Prostate gland (tissue), 2 donors: Measurements from ENCODE around the gene BCL11A. TPM values are rescaled to one million over a fixed set of nuclear protein-coding genes. Genes with fewer than 3 reads are reported as not detected.

Source experiments
- DNase-seq: peaks from one replicate; pipeline ENCODE4 v3.0.0-alpha.2; 2019; ENCODE audit warnings: low spot score
- H3K27ac ChIP-seq, 2 donors: fragments of 200-600 bp; sonication (generic); 2 replicates each; pipeline ENCODE4 v1.5.1; 2017 to 2019
- H3K27me3 ChIP-seq: fragments of 200-600 bp; sonication (generic); replicated peaks from 2 replicates; pipeline ENCODE4 v1.5.1; 2019; ENCODE audit not compliant: insufficient read depth
- H3K36me3 ChIP-seq, 2 donors: fragments of 200-600 bp; sonication (generic); 1 replicate in 1 of 2; 2 replicates in 1 of 2; pipeline versions ENCODE4 v1.5.1 to v1.8.1; 2017 to 2019
- H3K4me1 ChIP-seq: fragments of 200-600 bp; sonication (generic); replicated peaks from 2 replicates; pipeline ENCODE4 v1.5.1; 2019
- H3K4me3 ChIP-seq, 2 donors: fragments of 200-600 bp; sonication (generic); 2 replicates each; pipeline ENCODE4 v1.5.1; 2017 to 2019
- H3K9me3 ChIP-seq: fragments of 200-600 bp; sonication (generic); 2 replicates; pipeline ENCODE4 v1.5.1; 2017
- POLR2A ChIP-seq: fragments of 450-650 bp; IDR thresholded peaks from one replicate; pipeline ENCODE4 v1.6.1; 2016; ENCODE audit warnings: antibody characterized with exemption, mild to moderate bottlenecking
- POLR2AphosphoS5 ChIP-seq: sonication (generic); formaldehyde crosslinking; IDR thresholded peaks from one replicate; pipeline ENCODE4 v1.6.1; 2017; ENCODE audit warnings: antibody characterized with exemption
- WGBS: methylation state at CpG from one replicate; pipeline ENCODE4 v1.1.5; 2018; 5-methylcytosine and 5-hydroxymethylcytosine counted together
- intact Hi-C: fragments of 100-400 bp; cut with DNase I; formaldehyde crosslinking; loops from one replicate; pipeline ENCODE4 v1.14.2; 2022
- total RNA-seq, 2 donors: library from RNA; depleted of rRNA; stranded (reverse); fragments of >200 nt; gene quantifications; one replicate each; pipeline ENCODE4 v1.1.0, GENCODE V29; 2016
- TF ChIP-seq, protein P1 (sequence below), 4 experiments: fragments of 200-600 bp in 2 of 4; fragments of 450-650 bp in 2 of 4; sonication (generic) in 2 of 4; IDR thresholded peaks; 1 replicate in 3 of 4; 2 replicates in 1 of 4; pipeline ENCODE4 v1.5.1; 2016 to 2019; ENCODE audit warnings: antibody characterized with exemption in 4 of 4, mild to moderate bottlenecking in 2 of 4, moderate library complexity in 2 of 4

The BCL11A gene
- total RNA-seq, 2 donors from 2014 or later, result 14.6 to 22.2 TPM

DNA sequence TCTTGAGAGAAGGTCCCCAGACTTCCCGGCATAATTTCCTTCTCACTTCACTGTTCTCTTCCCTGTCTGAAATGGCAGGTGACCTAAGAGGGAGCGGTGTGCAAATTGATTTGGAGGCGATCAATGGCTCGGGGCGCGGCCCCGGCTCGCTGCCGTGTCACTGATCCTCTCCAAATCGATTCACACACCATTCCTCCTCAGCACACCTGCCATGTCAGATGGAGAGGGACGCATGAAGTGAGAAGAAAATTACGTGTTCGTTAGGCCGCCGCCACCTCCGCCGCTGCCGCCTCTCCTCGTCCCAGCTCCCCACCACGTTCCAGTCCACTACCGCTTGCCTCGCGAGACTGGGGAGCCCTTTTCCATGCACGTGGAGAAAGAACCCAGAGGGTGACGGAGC, 31.8 kb upstream of the BCL11A start:
- intact Hi-C loops, result loop anchor here (10.0 kb wide), 1 partner anchor 1280 kb away; no protein-coding TSS in a partner anchor
- WGBS, result 97% methylated on average over 25 of the region's 25 CpGs
- no peak for TF ChIP-seq POLR2AphosphoS5
- TF ChIP-seq, protein P1, sequence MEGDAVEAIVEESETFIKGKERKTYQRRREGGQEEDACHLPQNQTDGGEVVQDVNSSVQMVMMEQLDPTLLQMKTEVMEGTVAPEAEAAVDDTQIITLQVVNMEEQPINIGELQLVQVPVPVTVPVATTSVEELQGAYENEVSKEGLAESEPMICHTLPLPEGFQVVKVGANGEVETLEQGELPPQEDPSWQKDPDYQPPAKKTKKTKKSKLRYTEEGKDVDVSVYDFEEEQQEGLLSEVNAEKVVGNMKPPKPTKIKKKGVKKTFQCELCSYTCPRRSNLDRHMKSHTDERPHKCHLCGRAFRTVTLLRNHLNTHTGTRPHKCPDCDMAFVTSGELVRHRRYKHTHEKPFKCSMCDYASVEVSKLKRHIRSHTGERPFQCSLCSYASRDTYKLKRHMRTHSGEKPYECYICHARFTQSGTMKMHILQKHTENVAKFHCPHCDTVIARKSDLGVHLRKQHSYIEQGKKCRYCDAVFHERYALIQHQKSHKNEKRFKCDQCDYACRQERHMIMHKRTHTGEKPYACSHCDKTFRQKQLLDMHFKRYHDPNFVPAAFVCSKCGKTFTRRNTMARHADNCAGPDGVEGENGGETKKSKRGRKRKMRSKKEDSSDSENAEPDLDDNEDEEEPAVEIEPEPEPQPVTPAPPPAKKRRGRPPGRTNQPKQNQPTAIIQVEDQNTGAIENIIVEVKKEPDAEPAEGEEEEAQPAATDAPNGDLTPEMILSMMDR (IDR thresholded peaks at IDR 0.05), result no peak
- no peak for TF ChIP-seq POLR2A

DNA sequence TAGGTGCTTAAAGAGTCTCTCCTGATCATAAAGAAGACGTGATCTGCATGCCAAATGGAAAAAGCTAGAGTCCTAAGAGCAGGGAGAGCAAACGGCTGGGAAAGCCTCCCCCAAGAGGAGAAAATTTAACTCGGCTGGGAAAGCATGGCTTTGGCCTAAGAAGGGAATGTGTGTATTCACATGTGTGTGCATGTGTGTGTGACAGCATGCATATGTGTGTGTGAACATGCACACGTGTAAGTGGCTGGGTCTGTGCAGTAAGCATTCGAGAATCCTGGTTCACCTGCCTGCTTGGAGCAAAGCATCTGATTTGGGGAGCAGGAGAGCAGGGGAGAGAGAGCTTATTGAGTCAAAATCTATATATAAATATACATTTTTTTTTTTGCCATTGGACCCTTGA, 30.1 kb upstream of the BCL11A start:
- Histone ChIP-seq H3K27me3 (no peaks in the 10 kb centered on the region), H3K36me3 (no peaks in the 10 kb centered on the region), H3K4me1 (no peaks in the 10 kb centered on the region), H3K4me3 (no peak overlapping the region), H3K27ac (no peak overlapping the region), H3K9me3 (no peaks in the 10 kb centered on the region)
- WGBS, result 86% methylated on average over 5 of the region's 5 CpGs
- TF ChIP-seq, protein P1 (IDR thresholded peaks at IDR 0.05), result no peak
- no peak for TF ChIP-seq POLR2A
- TF ChIP-seq POLR2AphosphoS5, result no peak
- DNase-seq, result no peak
- intact Hi-C loops, result loop anchor here (10.0 kb wide), 1 partner anchor 1279 kb away; no protein-coding TSS in a partner anchor

More for the DNA sequence above, 31.8 kb upstream of the BCL11A start:
- no peak for DNase-seq
- no peaks in the 10 kb centered on the region for H3K27me3 ChIP-seq
- H3K9me3 ChIP-seq, result no peaks in the 10 kb centered on the region
- no peaks in the 10 kb centered on the region for H3K36me3 ChIP-seq
- no peaks in the 10 kb centered on the region for H3K4me1 ChIP-seq
- H3K27ac ChIP-seq, result no peak overlapping the region
- H3K4me3 ChIP-seq, result no peak overlapping the region

DNA sequence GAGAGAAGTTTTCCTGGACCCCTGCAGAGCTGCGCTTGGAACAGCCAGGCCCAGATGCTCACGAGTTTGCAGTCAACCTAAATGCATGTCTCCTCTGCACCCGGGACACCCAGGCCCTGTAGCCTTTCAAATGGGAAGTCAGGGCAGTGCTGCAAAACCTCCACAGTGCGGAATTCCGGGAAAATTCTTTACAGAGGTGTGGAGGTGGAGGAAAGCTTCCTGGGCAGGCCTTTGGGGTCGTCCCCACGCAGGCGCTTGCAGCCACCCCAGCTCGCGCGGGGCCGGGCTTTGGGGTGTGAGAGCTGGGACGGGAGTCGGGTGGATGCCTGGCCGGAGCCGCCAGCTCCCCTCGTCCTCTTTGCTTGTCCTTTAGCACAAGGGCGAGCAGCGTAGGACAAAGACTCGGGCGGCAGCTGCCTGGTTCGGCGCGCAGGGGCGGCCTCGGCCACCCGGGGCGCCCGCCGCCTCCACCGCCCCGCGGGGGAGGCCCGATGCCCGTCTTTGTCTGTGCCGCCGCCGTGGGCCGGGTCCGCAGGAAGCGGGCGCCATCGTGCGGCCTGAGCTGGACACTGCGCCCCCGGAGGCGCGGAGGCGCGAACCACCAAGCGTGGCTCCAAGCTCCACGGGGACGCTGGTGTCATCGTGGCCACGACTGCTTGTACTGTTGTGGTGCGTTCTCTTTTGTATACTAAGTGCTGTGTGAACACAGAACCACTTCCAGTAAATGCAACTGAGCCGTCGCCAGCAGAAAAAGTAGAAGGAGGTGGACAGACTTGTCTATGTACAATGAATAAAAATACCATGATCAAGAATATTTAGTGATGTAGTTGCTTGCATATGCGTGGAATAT, 28.2 kb upstream of the BCL11A start:
- intact Hi-C loops, result loop anchor here (10.0 kb wide), 1 partner anchor 1277 kb away; no protein-coding TSS in a partner anchor
- H3K4me3 ChIP-seq, result peak overlapping the region; percentile 22 to 30
- no peaks in the 10 kb centered on the region for H3K4me1 ChIP-seq
- no peaks in the 10 kb centered on the region for H3K9me3 ChIP-seq
- 9% methylated on average over 21 of the region's 59 CpGs for WGBS
- DNase-seq, result peak; percentile 63
- H3K36me3 ChIP-seq, result no peaks in the 10 kb centered on the region
- no peak overlapping the region for H3K27ac ChIP-seq
- H3K27me3 ChIP-seq, result no peaks in the 10 kb centered on the region
- TF ChIP-seq, protein P1 (IDR thresholded peaks at IDR 0.05), result peak; percentile 73 to 95 (median 86)
- no peak for TF ChIP-seq POLR2AphosphoS5

DNA sequence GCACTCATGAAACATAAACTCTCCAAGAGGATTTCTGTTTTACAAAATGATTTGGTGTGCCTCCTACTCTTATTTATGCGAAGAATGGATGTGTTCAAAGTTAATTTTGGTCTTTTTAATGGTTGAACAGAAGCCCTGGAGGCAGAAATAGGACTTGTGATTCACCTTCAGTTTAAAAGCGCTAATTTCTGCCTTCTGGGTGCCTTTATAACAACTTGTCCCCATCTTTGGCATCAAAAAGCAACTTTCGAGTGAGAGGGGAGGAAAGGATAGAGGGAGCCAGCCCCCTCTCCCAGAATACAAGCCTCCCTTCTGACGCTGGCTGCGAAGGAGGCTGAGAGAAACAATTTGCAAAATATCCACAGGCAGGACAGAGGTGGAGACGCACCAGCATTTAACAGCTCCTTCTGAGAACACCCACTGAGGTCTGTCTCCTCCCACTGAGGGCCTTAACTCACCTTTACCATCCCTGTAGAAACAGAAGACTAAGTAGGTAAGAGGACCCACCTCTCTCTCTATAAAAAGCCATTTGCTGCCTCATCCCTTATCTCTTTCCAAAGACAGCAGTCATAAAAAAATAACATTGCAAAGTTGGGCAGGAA, 24.3 kb upstream of the BCL11A start:
- no peak overlapping the region for H3K4me3 ChIP-seq
- no peaks in the 10 kb centered on the region for H3K27me3 ChIP-seq
- 83% methylated on average over 6 of the region's 6 CpGs for WGBS
- no peaks in the 10 kb centered on the region for H3K4me1 ChIP-seq
- H3K36me3 ChIP-seq, result no peaks in the 10 kb centered on the region
- TF ChIP-seq POLR2AphosphoS5 (no peak), POLR2A (no peak)
- TF ChIP-seq, protein P1 (IDR thresholded peaks at IDR 0.05), result no peak
- DNase-seq, result no peak
- H3K9me3 ChIP-seq, result no peaks in the 10 kb centered on the region
- intact Hi-C loops, result no loop called here
- no peak overlapping the region for H3K27ac ChIP-seq
